WTC11 (cell line): Measurements from ENCODE around the gene THEM5. TPM values are rescaled to one million over a fixed set of nuclear protein-coding genes. Genes with fewer than 3 reads are reported as not detected.

ENCODE experiments used
- ATAC-seq: fragments of 200-7000 bp; cut with Tn5 transposase; 2 replicates; pipeline ENCODE4 v1.10.0; 2021; ENCODE audit warnings: mild to moderate bottlenecking, moderate library complexity
- CTCF ChIA-PET: fragments of 300-600 bp; sonication (Branson Sonifier 250); formaldehyde crosslinking; loops from one replicate; lab custom pipeline; 2021; ENCODE audit warnings: antibody characterized with exemption; lab: Charles Lee
- POLR2A ChIA-PET: fragments of 350-600 bp; sonication (Branson Sonifier 250); formaldehyde crosslinking; loops from one replicate; lab custom pipeline; 2021; ENCODE audit warnings: antibody characterized with exemption; lab: Charles Lee
- DNase-seq: peaks from one replicate; pipeline ENCODE4 v3.0.0; 2021; ENCODE audit warnings: low spot score
- H3K27ac Mint-ChIP-seq: 2 replicates; pipeline ENCODE4 v1.8.0; 2021; ENCODE audit warnings: mixed read lengths
- H3K27me3 Mint-ChIP-seq: 2 replicates; pipeline ENCODE4 v1.8.0; 2021; ENCODE audit warnings: low read depth, mild to moderate bottlenecking, moderate library complexity, mixed read lengths
- H3K36me3 Mint-ChIP-seq: 2 replicates; pipeline ENCODE4 v1.8.0; 2021; ENCODE audit warnings: mixed read lengths
- H3K4me1 Mint-ChIP-seq: 2 replicates; pipeline ENCODE4 v1.8.0; 2022; ENCODE audit warnings: mixed read lengths
- H3K4me3 Mint-ChIP-seq: 2 replicates; pipeline ENCODE4 v1.8.0; 2021; ENCODE audit warnings: mild to moderate bottlenecking, moderate library complexity, mixed read lengths
- H3K9me3 Mint-ChIP-seq: 2 replicates; pipeline ENCODE4 v1.8.0; 2021; ENCODE audit warnings: mixed read lengths
- ATF1 ChIP-seq: sonication (generic); formaldehyde crosslinking; IDR thresholded peaks from 2 replicates; pipeline ENCODE4 v1.8.1; 2023; ENCODE audit warnings: mild to moderate bottlenecking, moderate library complexity, missing genetic modification reagents
- ELF4 ChIP-seq: sonication (generic); formaldehyde crosslinking; IDR thresholded peaks from 2 replicates; pipeline ENCODE4 v1.8.1; 2022; ENCODE audit warnings: low read depth, mild to moderate bottlenecking, moderate library complexity, missing genetic modification reagents
- FOXP1 ChIP-seq: sonication (generic); formaldehyde crosslinking; IDR thresholded peaks from 2 replicates; pipeline ENCODE4 v1.8.0; 2022; ENCODE audit warnings: missing genetic modification reagents, mild to moderate bottlenecking, moderate library complexity, borderline replicate concordance
- PRRX2 ChIP-seq: fragments of 250-450 bp; sonication (Bioruptor Pico); IDR thresholded peaks from 2 replicates; pipeline ENCODE4 v1.8.0; 2021; ENCODE audit warnings: mild to moderate bottlenecking
- SMAD4 ChIP-seq: sonication (generic); formaldehyde crosslinking; IDR thresholded peaks from 2 replicates; pipeline ENCODE4 v1.8.0; 2022; ENCODE audit warnings: mild to moderate bottlenecking, missing genetic modification reagents
- SP1 ChIP-seq: sonication (generic); formaldehyde crosslinking; conservative IDR thresholded peaks from 2 replicates; pipeline ENCODE4 v1.8.1; 2022; ENCODE audit warnings: missing genetic modification reagents
- TCF7 ChIP-seq: sonication (generic); formaldehyde crosslinking; IDR thresholded peaks from 2 replicates; pipeline ENCODE4 v1.8.0; 2022; ENCODE audit warnings: mild to moderate bottlenecking, low read depth, missing genetic modification reagents, moderate library complexity
- TP53 ChIP-seq: sonication (generic); formaldehyde crosslinking; IDR thresholded peaks from 2 replicates; pipeline ENCODE4 v1.8.1; 2023; ENCODE audit warnings: mild to moderate bottlenecking, missing genetic modification reagents
- ZNF121 ChIP-seq: sonication (generic); formaldehyde crosslinking; IDR thresholded peaks from 2 replicates; pipeline ENCODE4 v1.8.0; 2023; ENCODE audit warnings: missing genetic modification reagents
- ZNF263 ChIP-seq: sonication (generic); formaldehyde crosslinking; IDR thresholded peaks from 2 replicates; pipeline ENCODE4 v1.8.1; 2022; ENCODE audit warnings: low read depth, mild to moderate bottlenecking, moderate library complexity, missing genetic modification reagents
- ZNF396 ChIP-seq: fragments of 250-450 bp; sonication (Bioruptor Pico); IDR thresholded peaks from 2 replicates; pipeline ENCODE4 v1.8.0; 2021; ENCODE audit warnings: mild to moderate bottlenecking, moderate library complexity, borderline replicate concordance
- total RNA-seq: library from RNA; stranded (reverse); gene quantifications from 3 replicates; pipeline ENCODE4 v1.2.3, GENCODE V29; 2021
- TF ChIP-seq, protein P1 (sequence below): sonication (generic); formaldehyde crosslinking; IDR thresholded peaks from 2 replicates; pipeline ENCODE4 v1.8.0; 2022; ENCODE audit warnings: missing genetic modification reagents
- TF ChIP-seq, protein P2 (sequence below): sonication (generic); formaldehyde crosslinking; IDR thresholded peaks from 2 replicates; pipeline ENCODE4 v1.8.1; 2023; ENCODE audit warnings: mild to moderate bottlenecking, missing genetic modification reagents, moderate library complexity
- TF ChIP-seq, protein P3 (sequence below): sonication (generic); formaldehyde crosslinking; IDR thresholded peaks from 2 replicates; pipeline ENCODE4 v1.8.0; 2022; ENCODE audit warnings: mild to moderate bottlenecking, missing genetic modification reagents
- TF ChIP-seq, protein P4 (sequence below): sonication (generic); formaldehyde crosslinking; IDR thresholded peaks from 2 replicates; pipeline ENCODE4 v1.8.0; 2022; ENCODE audit warnings: mild to moderate bottlenecking, missing genetic modification reagents
- TF ChIP-seq, protein P5 (sequence below): sonication (generic); formaldehyde crosslinking; IDR thresholded peaks from 2 replicates; pipeline ENCODE4 v1.8.1; 2022; ENCODE audit warnings: low read depth, missing genetic modification reagents, borderline replicate concordance
- TF ChIP-seq, protein P6 (sequence below): fragments of 200-600 bp; IDR thresholded peaks from 2 replicates; pipeline ENCODE4 v1.8.0; 2022; ENCODE audit warnings: antibody characterized with exemption

Gene THEM5
- total RNA-seq, 1 experiment from 2014 or later, result not detected

DNA sequence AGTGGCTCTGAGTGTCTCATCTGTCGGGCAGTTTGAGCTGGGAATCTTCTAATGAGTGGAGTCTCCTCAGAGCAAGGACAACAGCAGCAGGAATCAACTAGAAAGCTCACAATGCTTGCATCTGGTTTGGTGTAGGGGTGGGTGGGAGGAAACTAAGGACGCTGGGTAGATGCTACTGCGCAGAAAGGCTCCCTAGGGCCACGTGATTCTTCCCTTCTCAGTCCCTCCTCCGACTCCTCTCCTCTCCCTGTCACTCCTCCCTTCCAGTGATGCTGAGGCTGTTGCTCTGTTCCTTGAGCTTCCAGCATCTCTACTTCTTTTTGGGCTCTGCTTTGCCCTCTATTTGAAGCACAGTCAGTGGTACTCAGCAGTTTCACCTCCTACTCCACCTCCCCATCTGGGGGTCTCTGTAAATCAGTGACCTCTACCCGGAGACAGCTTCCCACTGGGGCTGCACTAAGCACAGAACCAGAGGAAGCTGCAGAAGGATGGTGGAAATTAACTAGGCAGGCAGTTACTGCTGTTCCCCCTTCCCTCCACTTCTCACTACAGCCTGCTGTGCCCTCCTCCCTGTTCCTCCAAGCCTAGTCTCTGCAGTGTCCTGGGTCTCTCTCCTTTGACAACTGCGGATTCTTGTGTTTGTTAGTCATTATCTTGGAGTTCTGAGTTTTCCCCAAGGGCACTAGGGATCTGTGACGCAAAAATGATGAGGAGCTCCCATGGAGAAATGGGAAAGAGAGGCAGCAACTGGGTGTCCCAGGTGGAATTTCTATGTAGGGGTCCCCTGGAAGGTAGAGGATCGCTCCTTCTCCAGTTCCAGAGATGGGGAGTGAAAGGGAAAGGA lies 54.1 kb downstream of the THEM5 start:
- peak; percentile 85 for ATAC-seq
- H3K27ac Mint-ChIP-seq, result peak overlapping the region; percentile 76; the same call in 1 of the 2 replicates
- DNase-seq, result no peak
- TF ChIP-seq PRRX2 (no peak), ZNF121 (CRISPR knock-in tag) (no peak), ZNF263 (peak; percentile 56; the same call in 1 of the 2 replicates)
- TF ChIP-seq, protein P1, sequence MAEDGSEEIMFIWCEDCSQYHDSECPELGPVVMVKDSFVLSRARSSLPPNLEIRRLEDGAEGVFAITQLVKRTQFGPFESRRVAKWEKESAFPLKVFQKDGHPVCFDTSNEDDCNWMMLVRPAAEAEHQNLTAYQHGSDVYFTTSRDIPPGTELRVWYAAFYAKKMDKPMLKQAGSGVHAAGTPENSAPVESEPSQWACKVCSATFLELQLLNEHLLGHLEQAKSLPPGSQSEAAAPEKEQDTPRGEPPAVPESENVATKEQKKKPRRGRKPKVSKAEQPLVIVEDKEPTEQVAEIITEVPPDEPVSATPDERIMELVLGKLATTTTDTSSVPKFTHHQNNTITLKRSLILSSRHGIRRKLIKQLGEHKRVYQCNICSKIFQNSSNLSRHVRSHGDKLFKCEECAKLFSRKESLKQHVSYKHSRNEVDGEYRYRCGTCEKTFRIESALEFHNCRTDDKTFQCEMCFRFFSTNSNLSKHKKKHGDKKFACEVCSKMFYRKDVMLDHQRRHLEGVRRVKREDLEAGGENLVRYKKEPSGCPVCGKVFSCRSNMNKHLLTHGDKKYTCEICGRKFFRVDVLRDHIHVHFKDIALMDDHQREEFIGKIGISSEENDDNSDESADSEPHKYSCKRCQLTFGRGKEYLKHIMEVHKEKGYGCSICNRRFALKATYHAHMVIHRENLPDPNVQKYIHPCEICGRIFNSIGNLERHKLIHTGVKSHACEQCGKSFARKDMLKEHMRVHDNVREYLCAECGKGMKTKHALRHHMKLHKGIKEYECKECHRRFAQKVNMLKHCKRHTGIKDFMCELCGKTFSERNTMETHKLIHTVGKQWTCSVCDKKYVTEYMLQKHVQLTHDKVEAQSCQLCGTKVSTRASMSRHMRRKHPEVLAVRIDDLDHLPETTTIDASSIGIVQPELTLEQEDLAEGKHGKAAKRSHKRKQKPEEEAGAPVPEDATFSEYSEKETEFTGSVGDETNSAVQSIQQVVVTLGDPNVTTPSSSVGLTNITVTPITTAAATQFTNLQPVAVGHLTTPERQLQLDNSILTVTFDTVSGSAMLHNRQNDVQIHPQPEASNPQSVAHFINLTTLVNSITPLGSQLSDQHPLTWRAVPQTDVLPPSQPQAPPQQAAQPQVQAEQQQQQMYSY (CRISPR knock-in tag), result no peak
- TF ChIP-seq, protein P2, sequence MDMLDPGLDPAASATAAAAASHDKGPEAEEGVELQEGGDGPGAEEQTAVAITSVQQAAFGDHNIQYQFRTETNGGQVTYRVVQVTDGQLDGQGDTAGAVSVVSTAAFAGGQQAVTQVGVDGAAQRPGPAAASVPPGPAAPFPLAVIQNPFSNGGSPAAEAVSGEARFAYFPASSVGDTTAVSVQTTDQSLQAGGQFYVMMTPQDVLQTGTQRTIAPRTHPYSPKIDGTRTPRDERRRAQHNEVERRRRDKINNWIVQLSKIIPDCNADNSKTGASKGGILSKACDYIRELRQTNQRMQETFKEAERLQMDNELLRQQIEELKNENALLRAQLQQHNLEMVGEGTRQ (CRISPR knock-in tag), result peak; percentile 84
- TF ChIP-seq, protein P3, sequence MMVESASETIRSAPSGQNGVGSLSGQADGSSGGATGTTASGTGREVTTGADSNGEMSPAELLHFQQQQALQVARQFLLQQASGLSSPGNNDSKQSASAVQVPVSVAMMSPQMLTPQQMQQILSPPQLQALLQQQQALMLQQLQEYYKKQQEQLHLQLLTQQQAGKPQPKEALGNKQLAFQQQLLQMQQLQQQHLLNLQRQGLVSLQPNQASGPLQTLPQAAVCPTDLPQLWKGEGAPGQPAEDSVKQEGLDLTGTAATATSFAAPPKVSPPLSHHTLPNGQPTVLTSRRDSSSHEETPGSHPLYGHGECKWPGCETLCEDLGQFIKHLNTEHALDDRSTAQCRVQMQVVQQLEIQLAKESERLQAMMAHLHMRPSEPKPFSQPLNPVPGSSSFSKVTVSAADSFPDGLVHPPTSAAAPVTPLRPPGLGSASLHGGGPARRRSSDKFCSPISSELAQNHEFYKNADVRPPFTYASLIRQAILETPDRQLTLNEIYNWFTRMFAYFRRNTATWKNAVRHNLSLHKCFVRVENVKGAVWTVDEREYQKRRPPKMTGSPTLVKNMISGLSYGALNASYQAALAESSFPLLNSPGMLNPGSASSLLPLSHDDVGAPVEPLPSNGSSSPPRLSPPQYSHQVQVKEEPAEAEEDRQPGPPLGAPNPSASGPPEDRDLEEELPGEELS, result no peak
- TF ChIP-seq, protein P4, sequence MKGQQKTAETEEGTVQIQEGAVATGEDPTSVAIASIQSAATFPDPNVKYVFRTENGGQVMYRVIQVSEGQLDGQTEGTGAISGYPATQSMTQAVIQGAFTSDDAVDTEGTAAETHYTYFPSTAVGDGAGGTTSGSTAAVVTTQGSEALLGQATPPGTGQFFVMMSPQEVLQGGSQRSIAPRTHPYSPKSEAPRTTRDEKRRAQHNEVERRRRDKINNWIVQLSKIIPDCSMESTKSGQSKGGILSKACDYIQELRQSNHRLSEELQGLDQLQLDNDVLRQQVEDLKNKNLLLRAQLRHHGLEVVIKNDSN (CRISPR knock-in tag), result peak; percentile 64
- H3K4me1 Mint-ChIP-seq, result peaks cover 14% of the 10 kb centered on the region
- ChIA-PET CTCF (interaction anchor here (0.8 to 1.2 kb wide), 3 partner anchors 10 to 82 kb away, joined by 3 to 4 read pairs (median 3); no protein-coding TSS in a partner anchor), POLR2A (interaction anchor here (0.6 to 0.9 kb wide), 2 partner anchors 31 to 41 kb away, joined by 3 to 7 read pairs; no protein-coding TSS in a partner anchor)
- no peaks in the 10 kb centered on the region for H3K36me3 Mint-ChIP-seq
- H3K4me3 Mint-ChIP-seq, result no peak overlapping the region
- no peaks in the 10 kb centered on the region for H3K9me3 Mint-ChIP-seq
- peaks cover 3% of the 10 kb centered on the region for H3K27me3 Mint-ChIP-seq

DNA sequence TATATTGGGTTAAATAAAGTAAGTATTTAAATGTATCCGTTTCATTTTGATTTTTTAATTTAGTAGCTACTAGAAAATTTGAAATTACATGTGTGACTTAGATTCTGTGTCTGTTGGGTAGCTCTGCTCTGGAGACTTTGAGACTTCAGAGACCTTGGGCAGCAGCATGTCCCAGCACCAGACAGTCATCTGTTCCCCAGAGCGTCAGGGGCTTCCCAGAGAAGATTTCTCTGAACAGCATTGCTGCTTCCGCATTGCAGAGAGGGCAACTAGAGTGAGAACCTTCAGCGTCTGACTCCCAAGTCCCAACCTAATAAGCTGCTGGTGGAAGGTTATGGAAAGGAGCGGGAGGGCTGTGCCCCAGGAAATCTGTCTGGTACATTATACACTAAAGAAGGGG lies 54.9 kb downstream of the THEM5 start:
- peaks cover 14% of the 10 kb centered on the region for H3K4me1 Mint-ChIP-seq
- no peak for ATAC-seq
- no peaks in the 10 kb centered on the region for H3K9me3 Mint-ChIP-seq
- no peak overlapping the region for H3K4me3 Mint-ChIP-seq
- CTCF ChIA-PET, result interaction anchor here (0.9 kb wide), 1 partner anchor 9 kb away, joined by 3 read pairs; no protein-coding TSS in a partner anchor
- no peaks in the 10 kb centered on the region for H3K36me3 Mint-ChIP-seq
- H3K27me3 Mint-ChIP-seq, result peaks cover 3% of the 10 kb centered on the region; the same call in 1 of the 2 replicates
- DNase-seq, result no peak
- POLR2A ChIA-PET, result interaction anchor here (0.6 kb wide), 1 partner anchor 42 kb away, joined by 7 read pairs; no protein-coding TSS in a partner anchor
- H3K27ac Mint-ChIP-seq, result no peak overlapping the region
- TF ChIP-seq TCF7 (CRISPR knock-in tag) (no peak), SP1 (CRISPR knock-in tag) (no peak), ZNF396 (CRISPR knock-in tag) (no peak), TP53 (CRISPR knock-in tag) (no peak), ELF4 (no peak), SMAD4 (no peak), ZNF121 (CRISPR knock-in tag) (no peak), ATF1 (CRISPR knock-in tag) (no peak), FOXP1 (CRISPR knock-in tag) (no peak)
- TF ChIP-seq, protein P5, sequence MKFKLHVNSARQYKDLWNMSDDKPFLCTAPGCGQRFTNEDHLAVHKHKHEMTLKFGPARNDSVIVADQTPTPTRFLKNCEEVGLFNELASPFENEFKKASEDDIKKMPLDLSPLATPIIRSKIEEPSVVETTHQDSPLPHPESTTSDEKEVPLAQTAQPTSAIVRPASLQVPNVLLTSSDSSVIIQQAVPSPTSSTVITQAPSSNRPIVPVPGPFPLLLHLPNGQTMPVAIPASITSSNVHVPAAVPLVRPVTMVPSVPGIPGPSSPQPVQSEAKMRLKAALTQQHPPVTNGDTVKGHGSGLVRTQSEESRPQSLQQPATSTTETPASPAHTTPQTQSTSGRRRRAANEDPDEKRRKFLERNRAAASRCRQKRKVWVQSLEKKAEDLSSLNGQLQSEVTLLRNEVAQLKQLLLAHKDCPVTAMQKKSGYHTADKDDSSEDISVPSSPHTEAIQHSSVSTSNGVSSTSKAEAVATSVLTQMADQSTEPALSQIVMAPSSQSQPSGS (CRISPR knock-in tag), result no peak
- TF ChIP-seq, protein P6, sequence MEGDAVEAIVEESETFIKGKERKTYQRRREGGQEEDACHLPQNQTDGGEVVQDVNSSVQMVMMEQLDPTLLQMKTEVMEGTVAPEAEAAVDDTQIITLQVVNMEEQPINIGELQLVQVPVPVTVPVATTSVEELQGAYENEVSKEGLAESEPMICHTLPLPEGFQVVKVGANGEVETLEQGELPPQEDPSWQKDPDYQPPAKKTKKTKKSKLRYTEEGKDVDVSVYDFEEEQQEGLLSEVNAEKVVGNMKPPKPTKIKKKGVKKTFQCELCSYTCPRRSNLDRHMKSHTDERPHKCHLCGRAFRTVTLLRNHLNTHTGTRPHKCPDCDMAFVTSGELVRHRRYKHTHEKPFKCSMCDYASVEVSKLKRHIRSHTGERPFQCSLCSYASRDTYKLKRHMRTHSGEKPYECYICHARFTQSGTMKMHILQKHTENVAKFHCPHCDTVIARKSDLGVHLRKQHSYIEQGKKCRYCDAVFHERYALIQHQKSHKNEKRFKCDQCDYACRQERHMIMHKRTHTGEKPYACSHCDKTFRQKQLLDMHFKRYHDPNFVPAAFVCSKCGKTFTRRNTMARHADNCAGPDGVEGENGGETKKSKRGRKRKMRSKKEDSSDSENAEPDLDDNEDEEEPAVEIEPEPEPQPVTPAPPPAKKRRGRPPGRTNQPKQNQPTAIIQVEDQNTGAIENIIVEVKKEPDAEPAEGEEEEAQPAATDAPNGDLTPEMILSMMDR, result no peak
- TF ChIP-seq, protein P1 (CRISPR knock-in tag), result no peak
